Kidney (tissue), 14 donors: ENCODE measurements around the gene FAM53B. TPM values are rescaled to one million over a fixed set of nuclear protein-coding genes. Genes with fewer than 3 reads are reported as not detected.

Source experiments
- DNase-seq, 5 donors: peaks; one replicate each; pipeline ENCODE4 v3.0.0-alpha.2; 2013 to 2020
- FAIRE-seq: peaks from 2 replicates; lab custom pipeline; 2012; peaks lifted over from hg19 to GRCh38; lab: Jason Lieb, UNC
- H3K27ac ChIP-seq, 2 donors: one replicate each; pipeline ENCODE4 v1.7.0; 2013; ENCODE audit warnings: low read depth in 2 of 2, low read length in 2 of 2, inconsistent platforms in 1 of 2
- H3K27me3 ChIP-seq: one replicate; pipeline ENCODE4 v1.7.1; 2013; ENCODE audit warnings: low read length, inconsistent platforms; ENCODE audit not compliant: control insufficient read depth, insufficient read depth
- H3K36me3 ChIP-seq, 3 donors: one replicate each; pipeline versions ENCODE4 v1.7.0 to v1.7.1; 2013; ENCODE audit warnings: low read length in 3 of 3, control low read depth in 1 of 3, inconsistent platforms in 1 of 3; ENCODE audit not compliant: insufficient read depth in 3 of 3, control insufficient read depth in 2 of 3
- H3K4me1 ChIP-seq, 3 donors: one replicate each; pipeline versions ENCODE4 v1.7.0 to v1.7.1; 2013; ENCODE audit warnings: low read length in 3 of 3, inconsistent platforms in 1 of 3, low read depth in 1 of 3; ENCODE audit not compliant: control insufficient read depth in 2 of 3, insufficient read depth in 2 of 3
- H3K4me3 ChIP-seq, 3 donors: one replicate each; pipeline versions ENCODE4 v1.7.0 to v1.8.1; 2013; ENCODE audit warnings: low read length in 3 of 3, control low read depth in 1 of 3, inconsistent platforms in 1 of 3
- H3K9ac ChIP-seq, 3 donors: one replicate each; pipeline versions ENCODE4 v1.7.0 to v1.7.1; 2013; ENCODE audit warnings: low read length in 3 of 3, control low read depth in 1 of 3, inconsistent platforms in 1 of 3
- H3K9me3 ChIP-seq, 3 donors: one replicate each; pipeline versions ENCODE4 v1.7.0 to v1.7.1; 2013; ENCODE audit warnings: low read length in 3 of 3, control low read depth in 1 of 3, inconsistent platforms in 1 of 3; ENCODE audit not compliant: control insufficient read depth in 2 of 3, insufficient read depth in 1 of 3
- CTCF ChIP-seq: IDR thresholded peaks from 3 replicates; pipeline ENCODE4 v1.5.1; 2012; ENCODE audit warnings: mild to moderate bottlenecking, moderate library complexity, borderline replicate concordance; ENCODE audit not compliant: insufficient read depth; ENCODE audit errors: extremely low read depth
- intact Hi-C: fragments of 100-400 bp; cut with DNase I; formaldehyde crosslinking; loops from one replicate; pipeline ENCODE4 v1.11.1; 2022
- polyA plus RNA-seq: library from polyadenylated mRNA; stranded (reverse); fragments of 350-450 nt; fragmentation: Illumina TruSeq; extraction: RNeasy Lipid Tissue Mini Kit (QIAGEN cat#74804); gene quantifications from one replicate; pipeline ENCODE4 v1.2.3, GENCODE V29; 2014; ENCODE audit warnings: low read depth, low replicate concordance; ENCODE audit not compliant: insufficient read depth
- total RNA-seq: library from RNA; stranded (reverse); fragmentation: NEBNext Ultra II Directional; extraction: Animal tissue kit (Norgen Biotek cat#: 25700); gene quantifications from one replicate; pipeline ENCODE4 v1.2.1, GENCODE V29; 2021
- donor health status: control.
- donor health status: control.
- donor health status: control.
- donor health status: control.
- donor health status: control.
- donor health status: DM: yes; HTN: yes; CAD: no.
- donor health status: Normal renal cell carcinoma (clear cell type).

The FAM53B gene
- total and polyA plus RNA-seq, 2 donors from 2014 or later = 11.8 to 30.0 TPM

- Histone ChIP-seq H3K36me3 (peaks cover 3 to 7% (median 6%) of the 10 kb centered on the region in 3 donors), H3K27ac (no peak overlapping the region), H3K27me3 (no peaks in the 10 kb centered on the region), H3K4me3 (no peak overlapping the region), H3K4me1 (no peaks in the 10 kb centered on the region), H3K9me3 (no peaks in the 10 kb centered on the region), H3K9ac (no peak overlapping the region)
- DNase-seq = no peak
- intact Hi-C loops = no loop called here
- no peak for FAIRE-seq
- TF ChIP-seq CTCF = no peak
Measured at GRCh38 chr10:124755581-124755980, 11.4 kb upstream of the FAM53B start.

GRCh38 chr10:124754227-124754626, 10.0 kb upstream of the FAM53B start:
- DNase-seq (no peak), FAIRE-seq (no peak)
- Histone ChIP-seq H3K4me1 (no peaks in the 10 kb centered on the region), H3K27me3 (no peaks in the 10 kb centered on the region), H3K9me3 (no peaks in the 10 kb centered on the region), H3K27ac (no peak overlapping the region), H3K36me3 (peaks cover 0 to 3% (median 1%) of the 10 kb centered on the region in 3 donors), H3K9ac (no peak overlapping the region), H3K4me3 (no peak overlapping the region)
- intact Hi-C loops = no loop called here
- no peak for TF ChIP-seq CTCF

- no peak overlapping the region for H3K9ac ChIP-seq
- H3K9me3 ChIP-seq = no peaks in the 10 kb centered on the region
- peaks cover 4 to 12% (median 4%) of the 10 kb centered on the region in 3 donors for H3K4me1 ChIP-seq
- intact Hi-C loops = loop anchor here (10.0 kb wide), 1 partner anchor 214 kb away; no protein-coding TSS in a partner anchor
- no peaks in the 10 kb centered on the region for H3K27me3 ChIP-seq
- no peak for TF ChIP-seq CTCF
- no peak overlapping the region for H3K27ac ChIP-seq
- H3K36me3 ChIP-seq = peaks cover 0 to 4% (median 0%) of the 10 kb centered on the region in 3 donors
- DNase-seq (no peak), FAIRE-seq (no peak)
- no peak overlapping the region for H3K4me3 ChIP-seq
Measured at GRCh38 chr10:124748953-124749645, 4.9 kb upstream of the FAM53B start.
